BJ (cell line): ENCODE results near the gene GPD2. TPM values are rescaled to one million over a fixed set of nuclear protein-coding genes. Genes with fewer than 3 reads are reported as not detected.

ENCODE experiments used
- CTCF ChIA-PET: fragments of 350-600 bp; formaldehyde crosslinking; extraction: SDS; loops from one replicate; lab custom pipeline; 2021; ENCODE audit warnings: antibody characterized with exemption, inconsistent platforms; lab: Yijun Ruan, JAX
- POLR2A ChIA-PET: fragments of 300-600 bp; sonication (Branson Sonifier 250); formaldehyde crosslinking; extraction: SDS; loops from one replicate; lab custom pipeline; 2021; ENCODE audit warnings: antibody characterized with exemption; lab: Charles Lee
- DNase-seq: peaks from one replicate; pipeline ENCODE4 v3.0.0-alpha.2; 2011; ENCODE audit warnings: low read depth
- H3K27me3 ChIP-seq: 2 replicates; pipeline ENCODE4 v1.6.0; 2011; ENCODE audit warnings: low read length; ENCODE audit not compliant: control insufficient read depth, insufficient read depth
- H3K36me3 ChIP-seq: 2 replicates; pipeline ENCODE4 v1.5.1; 2011; ENCODE audit warnings: low read length; ENCODE audit not compliant: control insufficient read depth, insufficient read depth
- H3K4me3 ChIP-seq: 2 replicates; pipeline ENCODE4 v1.5.1; 2011; ENCODE audit warnings: low read depth, mild to moderate bottlenecking, control low read depth, low read length
- polyA plus RNA-seq: library from polyadenylated mRNA; depleted of rRNA; stranded (reverse); fragments of >200 nt; gene quantifications from 2 replicates; pipeline ENCODE4 v1.2.3, GENCODE V29; 2011
- TF ChIP-seq, protein P1 (sequence below): IDR thresholded peaks from 2 replicates; pipeline ENCODE4 v1.5.1; 2011; ENCODE audit warnings: low read depth, mild to moderate bottlenecking, control low read depth, inconsistent platforms, low read length, moderate library complexity; ENCODE audit not compliant: insufficient read depth

Gene GPD2
- polyA plus RNA-seq, 1 experiment, result 13.5 TPM

GRCh38 chr2:156592809-156593593 lies 156.8 kb downstream of the GPD2 start:
- TF ChIP-seq, protein P1, sequence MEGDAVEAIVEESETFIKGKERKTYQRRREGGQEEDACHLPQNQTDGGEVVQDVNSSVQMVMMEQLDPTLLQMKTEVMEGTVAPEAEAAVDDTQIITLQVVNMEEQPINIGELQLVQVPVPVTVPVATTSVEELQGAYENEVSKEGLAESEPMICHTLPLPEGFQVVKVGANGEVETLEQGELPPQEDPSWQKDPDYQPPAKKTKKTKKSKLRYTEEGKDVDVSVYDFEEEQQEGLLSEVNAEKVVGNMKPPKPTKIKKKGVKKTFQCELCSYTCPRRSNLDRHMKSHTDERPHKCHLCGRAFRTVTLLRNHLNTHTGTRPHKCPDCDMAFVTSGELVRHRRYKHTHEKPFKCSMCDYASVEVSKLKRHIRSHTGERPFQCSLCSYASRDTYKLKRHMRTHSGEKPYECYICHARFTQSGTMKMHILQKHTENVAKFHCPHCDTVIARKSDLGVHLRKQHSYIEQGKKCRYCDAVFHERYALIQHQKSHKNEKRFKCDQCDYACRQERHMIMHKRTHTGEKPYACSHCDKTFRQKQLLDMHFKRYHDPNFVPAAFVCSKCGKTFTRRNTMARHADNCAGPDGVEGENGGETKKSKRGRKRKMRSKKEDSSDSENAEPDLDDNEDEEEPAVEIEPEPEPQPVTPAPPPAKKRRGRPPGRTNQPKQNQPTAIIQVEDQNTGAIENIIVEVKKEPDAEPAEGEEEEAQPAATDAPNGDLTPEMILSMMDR, result no peak
- Histone ChIP-seq H3K27me3 (no peaks in the 10 kb centered on the region), H3K4me3 (no peak overlapping the region), H3K36me3 (no peaks in the 10 kb centered on the region)
- ChIA-PET POLR2A (no interaction called here), CTCF (interaction anchor here (1.5 kb wide), 1 partner anchor 258 kb away, joined by 5 read pairs; no protein-coding TSS in a partner anchor)
- no peak for DNase-seq

DNA sequence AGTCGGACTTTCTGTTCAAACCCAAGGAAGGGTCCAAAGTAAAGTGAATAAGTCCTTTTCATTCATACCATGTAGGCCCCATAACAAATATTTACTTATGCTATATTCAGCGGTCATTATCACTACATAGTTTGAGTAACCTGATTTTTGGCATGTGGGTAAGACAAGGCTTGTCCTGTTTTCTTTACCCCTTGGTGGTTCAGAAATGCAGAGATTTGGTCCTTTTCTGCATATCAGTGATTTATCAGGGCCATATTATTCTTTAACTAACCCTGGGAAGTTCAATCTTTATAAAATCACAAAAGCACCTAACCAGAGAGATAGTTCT lies 157.4 kb downstream of the GPD2 start:
- no peak for DNase-seq
- ChIA-PET CTCF (no interaction called here), POLR2A (interaction anchor here (0.7 kb wide), 1 partner anchor 274 kb away, joined by 3 read pairs; no protein-coding TSS in a partner anchor)
- TF ChIP-seq, protein P1, result no peak
- Histone ChIP-seq H3K36me3 (no peaks in the 10 kb centered on the region), H3K27me3 (no peaks in the 10 kb centered on the region), H3K4me3 (no peak overlapping the region)

GRCh38 chr2:156598563-156598962 lies 162.4 kb downstream of the GPD2 start:
- no peaks in the 10 kb centered on the region for H3K27me3 ChIP-seq
- CTCF ChIA-PET, result no interaction called here
- DNase-seq, result no peak
- TF ChIP-seq, protein P1, result no peak
- POLR2A ChIA-PET, result no interaction called here
- no peak overlapping the region for H3K4me3 ChIP-seq
- H3K36me3 ChIP-seq, result no peaks in the 10 kb centered on the region

DNA sequence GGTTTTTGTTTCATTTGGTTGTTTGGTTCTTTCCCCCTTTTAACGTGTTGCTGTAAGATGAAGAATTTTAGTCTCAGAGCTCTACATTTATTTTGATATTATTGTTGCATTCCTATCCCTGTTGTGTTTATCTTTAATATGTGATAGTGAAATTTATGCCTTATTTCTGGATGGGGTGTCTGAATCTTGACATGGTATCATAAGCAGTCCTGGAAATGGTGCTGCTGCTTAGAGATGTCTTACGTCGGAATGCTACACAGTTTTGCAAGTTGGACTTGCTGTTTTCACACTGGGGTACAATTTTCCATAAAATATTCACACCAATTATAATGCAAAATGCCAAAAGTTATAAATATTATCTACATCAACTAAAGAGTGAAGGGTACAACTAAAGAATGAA lies 164.0 kb downstream of the GPD2 start:
- TF ChIP-seq, protein P1, result no peak
- CTCF ChIA-PET, result no interaction called here
- DNase-seq, result no peak
- no peaks in the 10 kb centered on the region for H3K27me3 ChIP-seq
- H3K4me3 ChIP-seq, result no peak overlapping the region
- no peaks in the 10 kb centered on the region for H3K36me3 ChIP-seq
- POLR2A ChIA-PET, result no interaction called here

DNA sequence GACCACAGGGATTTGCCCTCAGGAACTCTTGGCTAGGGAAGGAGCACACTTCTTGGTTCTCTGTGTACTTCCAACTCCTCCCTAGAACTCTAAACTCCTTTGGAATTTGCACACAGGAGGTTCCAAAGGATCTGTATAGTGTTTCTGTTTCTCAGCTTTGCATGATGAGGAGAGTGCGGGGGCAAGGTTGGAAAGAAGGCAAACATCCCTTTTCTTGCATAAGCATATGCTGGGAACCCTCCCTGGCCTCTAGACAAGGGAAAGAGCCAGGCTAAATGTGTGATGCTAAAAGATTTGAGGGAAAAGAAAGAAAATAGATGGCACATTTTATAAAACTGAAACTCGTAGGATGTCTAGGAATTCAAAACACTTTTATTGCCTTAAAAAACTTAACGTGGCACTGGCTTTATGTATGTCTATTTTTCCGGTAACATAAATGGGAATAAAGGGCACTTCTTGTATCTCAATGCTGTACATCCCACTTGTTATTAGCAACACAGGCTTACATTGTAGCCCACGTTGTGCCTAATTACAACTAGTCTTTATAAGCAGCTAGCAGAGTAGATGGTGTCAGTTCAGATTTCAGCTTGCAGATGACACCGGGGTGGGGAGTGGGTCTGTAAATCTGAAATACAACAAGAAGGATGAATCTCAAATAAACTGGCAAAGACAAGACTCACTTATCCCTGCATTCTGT lies 165.8 kb downstream of the GPD2 start:
- no peak for DNase-seq
- Histone ChIP-seq H3K36me3 (no peaks in the 10 kb centered on the region), H3K27me3 (no peaks in the 10 kb centered on the region), H3K4me3 (no peak overlapping the region)
- ChIA-PET CTCF (no interaction called here), POLR2A (no interaction called here)
- TF ChIP-seq, protein P1, result no peak
